Measurements from ENCODE around the gene FARP1. TPM values are rescaled to one million over a fixed set of nuclear protein-coding genes. Genes with fewer than 3 reads are reported as not detected.

Gene FARP1
- total and polyA plus RNA-seq, 2 of the 8 experiments (the other 6 are each of a cell fraction or from before 2014, with no cell fraction given): 24.7 to 104 TPM

DNA sequence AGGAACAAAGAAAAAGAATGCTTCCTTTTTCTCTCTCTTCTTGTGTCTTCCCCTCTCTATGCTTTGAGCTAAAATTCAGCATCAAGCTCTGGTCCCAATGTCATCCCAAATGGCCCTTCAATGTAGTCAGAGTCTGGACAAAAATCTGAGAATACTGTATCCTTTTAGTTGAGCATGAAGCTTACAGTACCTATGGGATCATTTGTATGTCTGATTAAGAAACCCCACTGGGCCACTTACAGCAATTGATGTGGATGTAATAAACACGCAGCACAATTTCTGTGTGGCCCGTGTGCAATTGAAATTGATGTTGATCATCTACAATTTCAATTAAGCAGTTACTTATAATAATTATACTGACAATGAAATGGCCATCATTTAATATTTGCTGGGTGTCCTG lies 223.1 kb downstream of the FARP1 start:
- Histone ChIP-seq H2BK5ac (ENCODE audit: low read depth, low read length) (no peak overlapping the region), H4K5ac (ENCODE audit: insufficient read length, low read depth, low read length) (no peak overlapping the region), H3K18ac (ENCODE audit: extremely low read depth, low read length) (no peak overlapping the region), H3K36me3 (ENCODE audit: control insufficient read depth in 2 of 4, insufficient read depth in 4 of 4, low read length in 3 of 4) (peaks cover 0 to 14% (median 5%) of the 10 kb centered on the region in 4 experiments; a peak in 5 of 8 replicates), H2BK15ac (ENCODE audit: low read length) (no peak overlapping the region), H3K27me3 (replicated peaks in 1 of 4; ENCODE audit: control insufficient read depth in 3 of 4, extremely low read depth in 1 of 4, insufficient read depth in 3 of 4, low read length in 3 of 4) (no peaks in the 10 kb centered on the region), H3K4me1 (replicated peaks in 1 of 4; ENCODE audit: control insufficient read depth in 3 of 4, insufficient read depth in 4 of 4, low read length in 3 of 4) (peaks cover 0 to 5% (median 3%) of the 10 kb centered on the region in 4 experiments; a peak in 5 of 7 replicates), H3K23me2 (ENCODE audit: low read depth, low read length) (peaks cover 2% of the 10 kb centered on the region; the same call in 1 of the 2 replicates), H2BK12ac (ENCODE audit: low read depth, low read length) (no peak overlapping the region), H3K9me3 (ENCODE audit: insufficient read depth in 2 of 2, low read depth in 1 of 2, low read length in 1 of 2) (no peaks in the 10 kb centered on the region), H2BK120ac (replicated peaks; ENCODE audit: low read depth, low read length) (no peak overlapping the region), H4K20me1 (replicated peaks in 1 of 2; ENCODE audit: control insufficient read depth in 1 of 2, insufficient read depth in 2 of 2, low read length in 2 of 2) (peaks cover 0 to 3% of the 10 kb centered on the region in 2 experiments), H4K91ac (replicated peaks; ENCODE audit: insufficient read length, low read length) (no peak overlapping the region), H4K8ac (ENCODE audit: extremely low read depth, insufficient read depth, low read length) (no peak overlapping the region), H3K4me2 (ENCODE audit: insufficient read depth in 1 of 2, low read depth in 2 of 2, low read length in 2 of 2) (no peak overlapping the region), H3K79me1 (ENCODE audit: low read depth, low read length) (peaks cover 7% of the 10 kb centered on the region), H3K9ac (replicated peaks in 1 of 4; ENCODE audit: extremely low read depth in 1 of 4, low read depth in 3 of 4, low read length in 3 of 4) (no peak overlapping the region), H2BK20ac (ENCODE audit: low read length) (no peak overlapping the region), H3K27ac (ENCODE audit: low read depth, low read length) (no peak overlapping the region), H2AFZ (ENCODE audit: low read length) (no peak overlapping the region), H3K4me3 (ENCODE audit: extremely low read depth in 1 of 4, insufficient read depth in 2 of 4, low read depth in 3 of 4, low read length in 4 of 4) (no peak overlapping the region), H3K4ac (replicated peaks; ENCODE audit: insufficient read length, low read depth, low read length) (no peak overlapping the region), H3K14ac (ENCODE audit: insufficient read length) (no peak overlapping the region), H3K23ac (ENCODE audit: insufficient read length) (no peak overlapping the region), H3K56ac (replicated peaks; ENCODE audit: insufficient read length, low read depth, low read length) (no peak overlapping the region), H2AK5ac (ENCODE audit: low read depth, low read length) (no peak overlapping the region), H3K79me2 (ENCODE audit: control insufficient read depth in 1 of 2, insufficient read depth in 2 of 2, low read length in 2 of 2) (peaks cover 0 to 7% of the 10 kb centered on the region in 2 experiments; a peak in 1 of 4 replicates)
- ChIA-PET POLR2A (ENCODE audit: partially characterized antibody) (no interaction called here), CTCF (ENCODE audit: partially characterized antibody) (interaction anchor here (0.7 to 1.9 kb wide), 3 partner anchors 12 to 950 kb away, joined by 3 to 8 read pairs (median 3); no protein-coding TSS in a partner anchor)
- no peak for FAIRE-seq
- TF ChIP-seq TBP (IDR thresholded peaks at IDR 0.05; ENCODE audit: low read depth, low read length) (no peak), SP2 (IDR thresholded peaks at IDR 0.05; ENCODE audit: low read length) (no peak), TAF1 (IDR thresholded peaks at IDR 0.05; ENCODE audit: low read depth, low read length) (no peak), KDM1A (IDR thresholded peaks at IDR 0.05; ENCODE audit: borderline replicate concordance, low read length) (no peak)
- TF ChIP-seq, protein P1, sequence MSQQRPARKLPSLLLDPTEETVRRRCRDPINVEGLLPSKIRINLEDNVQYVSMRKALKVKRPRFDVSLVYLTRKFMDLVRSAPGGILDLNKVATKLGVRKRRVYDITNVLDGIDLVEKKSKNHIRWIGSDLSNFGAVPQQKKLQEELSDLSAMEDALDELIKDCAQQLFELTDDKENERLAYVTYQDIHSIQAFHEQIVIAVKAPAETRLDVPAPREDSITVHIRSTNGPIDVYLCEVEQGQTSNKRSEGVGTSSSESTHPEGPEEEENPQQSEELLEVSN (IDR thresholded peaks at IDR 0.05): no peak
- WGBS, 2 experiments (ENCODE audit: extremely low coverage in 1 of 2, insufficient coverage in 1 of 2, insufficient read length in 1 of 2, insufficient replicate concordance in 2 of 2, low coverage in 1 of 2, low lambda C conversion rate in 2 of 2, missing lambda C conversion rate in 1 of 2): 93% methylated on average over 2 of the region's 2 CpGs; no CpG with 5 or more reads in 1 of the 2 experiments
- no peak for DNase-seq (ENCODE audit: low read depth in 1 of 2, low spot score in 2 of 2)

Data from H1 (cell line).